ENCODE measurements around the gene TESK2. TPM values are rescaled to one million over a fixed set of nuclear protein-coding genes. Genes with fewer than 3 reads are reported as not detected.

The TESK2 gene
- total and polyA plus RNA-seq, 7 donors = 4.3 to 9.2 (median 7.1) TPM

- H3K9me3 ChIP-seq = no peaks in the 10 kb centered on the region
- 61 to 77% methylated on average over 4 of the region's 4 CpGs for WGBS, 2 donors
- H3K4me1 ChIP-seq = no peaks in the 10 kb centered on the region
- TF ChIP-seq POLR2A (IDR thresholded peaks at IDR 0.05) = no peak
- TF ChIP-seq EP300 (IDR thresholded peaks at IDR 0.05) = no peak
- TF ChIP-seq POLR2AphosphoS5 (IDR thresholded peaks at IDR 0.05) = no peak
- TF ChIP-seq CTCF (IDR thresholded peaks at IDR 0.05) = no peak
- H3K27ac ChIP-seq = no peak overlapping the region
- no peak overlapping the region for H3K4me3 ChIP-seq
- no peaks in the 10 kb centered on the region for H3K36me3 ChIP-seq
- intact Hi-C loops (cut with DNase I) = no loop called here
- H3K27me3 ChIP-seq = no peaks in the 10 kb centered on the region
- no peak for DNase-seq
Observed at GRCh38 chr1:45407629-45408287, 83.2 kb downstream of the TESK2 start.

- DNase-seq = no peak
- no peak for TF ChIP-seq CTCF (IDR thresholded peaks at IDR 0.05)
- TF ChIP-seq POLR2AphosphoS5 (IDR thresholded peaks at IDR 0.05) = no peak
- no peak for TF ChIP-seq EP300 (IDR thresholded peaks at IDR 0.05)
- no peak for TF ChIP-seq POLR2A (IDR thresholded peaks at IDR 0.05)
- H3K9me3 ChIP-seq = no peaks in the 10 kb centered on the region
- no peak overlapping the region for H3K27ac ChIP-seq
- H3K27me3 ChIP-seq = no peaks in the 10 kb centered on the region
- no peaks in the 10 kb centered on the region for H3K4me1 ChIP-seq
- no peak overlapping the region for H3K4me3 ChIP-seq
- intact Hi-C loops (cut with DNase I) = no loop called here
- WGBS, 2 donors = 97 to 99% methylated on average over 2 of the region's 2 CpGs
- no peaks in the 10 kb centered on the region for H3K36me3 ChIP-seq
Observed at GRCh38 chr1:45405636-45406035, 85.3 kb downstream of the TESK2 start.

- H3K4me3 ChIP-seq = no peak overlapping the region
- intact Hi-C loops (cut with DNase I) = no loop called here
- WGBS, 2 donors = 81 to 82% methylated on average over 1 of the region's 1 CpG
- no peak overlapping the region for H3K27ac ChIP-seq
- H3K27me3 ChIP-seq = no peaks in the 10 kb centered on the region
- no peaks in the 10 kb centered on the region for H3K36me3 ChIP-seq
- DNase-seq = no peak
- H3K4me1 ChIP-seq = no peaks in the 10 kb centered on the region
- TF ChIP-seq POLR2AphosphoS5 (IDR thresholded peaks at IDR 0.05) (no peak), POLR2A (IDR thresholded peaks at IDR 0.05) (no peak), EP300 (IDR thresholded peaks at IDR 0.05) (no peak), CTCF (IDR thresholded peaks at IDR 0.05) (no peak)
- H3K9me3 ChIP-seq = no peaks in the 10 kb centered on the region
Observed at GRCh38 chr1:45403718-45404117, 87.2 kb downstream of the TESK2 start.

- Histone ChIP-seq H3K4me1 (no peaks in the 10 kb centered on the region), H3K9me3 (no peaks in the 10 kb centered on the region), H3K27ac (no peak overlapping the region), H3K36me3 (no peaks in the 10 kb centered on the region), H3K27me3 (no peaks in the 10 kb centered on the region), H3K4me3 (no peak overlapping the region)
- WGBS, 2 donors = 24 to 69% methylated on average over 3 of the region's 3 CpGs
- no peak for DNase-seq
- intact Hi-C loops (cut with DNase I) = no loop called here
- TF ChIP-seq POLR2A (IDR thresholded peaks at IDR 0.05) (no peak), CTCF (IDR thresholded peaks at IDR 0.05) (no peak), POLR2AphosphoS5 (IDR thresholded peaks at IDR 0.05) (no peak), EP300 (IDR thresholded peaks at IDR 0.05) (no peak)
Observed at GRCh38 chr1:45403298-45403697, 87.7 kb downstream of the TESK2 start.

GRCh38 chr1:45401524-45401923, 89.4 kb downstream of the TESK2 start:
- Histone ChIP-seq H3K36me3 (no peaks in the 10 kb centered on the region), H3K9me3 (no peaks in the 10 kb centered on the region), H3K27me3 (no peaks in the 10 kb centered on the region), H3K4me1 (no peaks in the 10 kb centered on the region), H3K27ac (no peak overlapping the region), H3K4me3 (no peak overlapping the region)
- intact Hi-C loops (cut with DNase I) = no loop called here
- 20 to 72% methylated on average over 2 of the region's 2 CpGs for WGBS, 2 donors
- DNase-seq = no peak
- TF ChIP-seq POLR2A (IDR thresholded peaks at IDR 0.05) (no peak), POLR2AphosphoS5 (IDR thresholded peaks at IDR 0.05) (no peak), CTCF (IDR thresholded peaks at IDR 0.05) (no peak), EP300 (IDR thresholded peaks at IDR 0.05) (no peak)

Data from sigmoid colon (tissue), 7 donors.